HepG2 (cell line): ENCODE measurements around the gene RIOK2. TPM values are rescaled to one million over a fixed set of nuclear protein-coding genes. Genes with fewer than 3 reads are reported as not detected.

Source experiments
- AKAP8 ChIP-seq: sonication (generic); formaldehyde crosslinking; IDR thresholded peaks from 2 replicates; pipeline ENCODE4 v1.5.1; 2020; ENCODE audit warnings: mild to moderate bottlenecking, missing genetic modification reagents
- ARHGAP35 ChIP-seq: sonication (generic); formaldehyde crosslinking; IDR thresholded peaks from 2 replicates; pipeline ENCODE4 v1.9.0; 2022; ENCODE audit warnings: mild to moderate bottlenecking, inconsistent platforms, moderate library complexity, missing genetic modification reagents, borderline replicate concordance
- ARNT ChIP-seq: fragments of 450-650 bp; IDR thresholded peaks from 2 replicates; pipeline ENCODE4 v1.6.1; 2017
- DPF2 ChIP-seq: sonication (generic); formaldehyde crosslinking; IDR thresholded peaks from 2 replicates; pipeline ENCODE4 v1.4.0; 2020; ENCODE audit warnings: mild to moderate bottlenecking, low read depth, missing genetic modification reagents, borderline replicate concordance
- DR1 ChIP-seq: sonication (generic); formaldehyde crosslinking; IDR thresholded peaks from 2 replicates; pipeline ENCODE4 v1.8.0; 2021; ENCODE audit warnings: mild to moderate bottlenecking, missing genetic modification reagents, inconsistent platforms
- FOXO1 ChIP-seq: sonication (generic); formaldehyde crosslinking; IDR thresholded peaks from 2 replicates; pipeline ENCODE4 v1.4.0; 2020; ENCODE audit warnings: missing genetic modification reagents
- GZF1 ChIP-seq: sonication (generic); formaldehyde crosslinking; IDR thresholded peaks from 2 replicates; pipeline ENCODE4 v1.5.1; 2020; ENCODE audit warnings: mild to moderate bottlenecking, missing genetic modification reagents
- MBD4 ChIP-seq: IDR thresholded peaks from 2 replicates; pipeline ENCODE4 v1.6.1; 2012; ENCODE audit warnings: low read length, inconsistent platforms, borderline replicate concordance
- RBM39 ChIP-seq: fragments of 200-400 bp; formaldehyde crosslinking; IDR thresholded peaks from one replicate; pipeline ENCODE4 v1.6.1; 2018; ENCODE audit warnings: antibody characterized with exemption, mild to moderate bottlenecking, low read depth, low read length; ENCODE audit not compliant: poor library complexity, severe bottlenecking
- RELA ChIP-seq: sonication (generic); formaldehyde crosslinking; IDR thresholded peaks from 2 replicates; pipeline ENCODE4 v1.4.0; 2020; ENCODE audit warnings: missing genetic modification reagents
- RNF2 ChIP-seq: fragments of 450-650 bp; conservative IDR thresholded peaks from 2 replicates; pipeline ENCODE4 v1.6.1; 2016; ENCODE audit warnings: low read depth
- SRSF1 ChIP-seq: fragments of 200-400 bp; formaldehyde crosslinking; optimal IDR thresholded peaks from 2 replicates; pipeline ENCODE3; 2017; ENCODE audit warnings: mild to moderate bottlenecking, low read depth, low read length, moderate library complexity
- TBL1XR1 ChIP-seq: fragments of 150-350 bp; IDR thresholded peaks from 2 replicates; pipeline ENCODE4 v1.6.1; 2014; ENCODE audit warnings: borderline replicate concordance, low read length; ENCODE audit not compliant: partially characterized antibody
- TBX3 ChIP-seq: fragments of 450-650 bp; IDR thresholded peaks from 2 replicates; pipeline ENCODE4 v1.6.1; 2017; ENCODE audit warnings: antibody characterized with exemption, mild to moderate bottlenecking, inconsistent platforms, borderline replicate concordance
- ZNF329 ChIP-seq: sonication (generic); formaldehyde crosslinking; IDR thresholded peaks from 2 replicates; pipeline ENCODE4 v1.9.0; 2021; ENCODE audit warnings: low read depth, mild to moderate bottlenecking, missing genetic modification reagents
- ZNF34 ChIP-seq: sonication (generic); formaldehyde crosslinking; IDR thresholded peaks from 2 replicates; pipeline ENCODE4 v1.4.0; 2020; ENCODE audit warnings: mild to moderate bottlenecking, missing genetic modification reagents, borderline replicate concordance
- ZNF589 ChIP-seq: sonication (generic); formaldehyde crosslinking; conservative IDR thresholded peaks from 2 replicates; pipeline ENCODE4 v1.8.0; 2022; ENCODE audit warnings: mild to moderate bottlenecking, moderate library complexity, missing genetic modification reagents
- ZNF7 ChIP-seq: IDR thresholded peaks from 2 replicates; pipeline ENCODE4 v1.6.1; 2016; ENCODE audit warnings: missing biosample characterization, missing genetic modification reagents
- ZNF713 ChIP-seq: sonication (generic); formaldehyde crosslinking; IDR thresholded peaks from 2 replicates; pipeline ENCODE4 v1.4.0; 2020; ENCODE audit warnings: mild to moderate bottlenecking, missing genetic modification reagents
- ZNF768 ChIP-seq: sonication (generic); formaldehyde crosslinking; IDR thresholded peaks from 2 replicates; pipeline ENCODE4 v1.4.0; 2020; ENCODE audit warnings: missing genetic modification reagents
- ZNF788 ChIP-seq: sonication (generic); formaldehyde crosslinking; IDR thresholded peaks from 2 replicates; pipeline ENCODE4 v1.5.0; 2020; ENCODE audit warnings: mild to moderate bottlenecking, missing genetic modification reagents, borderline replicate concordance
- polyA plus RNA-seq, 8 experiments: library from polyadenylated mRNA; depleted of rRNA in 3 of 8; stranded (reverse) in 7 of 8; unstranded in 1 of 8; fragments of >200 nt; fragmentation: Illumina TruSeq in 4 of 8; extraction: Trizol in 4 of 8; gene quantifications; 2 replicates each; pipeline versions ENCODE4 v1.2.1 to v1.2.3, GENCODE V29; 2011 to 2016; ENCODE audit warnings: low read depth in 4 of 8, missing spikeins in 1 of 8, mixed read lengths in 1 of 8; ENCODE audit not compliant: insufficient read depth in 1 of 8
- total RNA-seq, 5 experiments: library from RNA; depleted of rRNA; stranded (reverse); fragments of >200 nt; fragmentation: Illumina TruSeq; extraction: Trizol; gene quantifications; 2 replicates each; pipeline ENCODE4 v1.2.3, GENCODE V29; 2016; ENCODE audit warnings: low read depth in 1 of 5
- TF ChIP-seq, protein P1 (sequence below): sonication (generic); formaldehyde crosslinking; IDR thresholded peaks from 2 replicates; pipeline ENCODE4 v1.5.1; 2020; ENCODE audit warnings: missing genetic modification reagents, mild to moderate bottlenecking, borderline replicate concordance
- TF ChIP-seq, protein P2 (sequence below): sonication (generic); formaldehyde crosslinking; IDR thresholded peaks from 2 replicates; pipeline ENCODE4 v1.5.0; 2020; ENCODE audit warnings: mild to moderate bottlenecking, missing genetic modification reagents, borderline replicate concordance
- TF ChIP-seq, protein P3 (sequence below): sonication (generic); formaldehyde crosslinking; conservative IDR thresholded peaks from 2 replicates; pipeline ENCODE4 v1.5.0; 2020; ENCODE audit warnings: missing genetic modification reagents

The RIOK2 gene
- total and polyA plus RNA-seq, 2 of the 13 experiments (the other 11 are each of a cell fraction or from before 2014, with no cell fraction given), result 8.1 to 46.6 TPM

DNA sequence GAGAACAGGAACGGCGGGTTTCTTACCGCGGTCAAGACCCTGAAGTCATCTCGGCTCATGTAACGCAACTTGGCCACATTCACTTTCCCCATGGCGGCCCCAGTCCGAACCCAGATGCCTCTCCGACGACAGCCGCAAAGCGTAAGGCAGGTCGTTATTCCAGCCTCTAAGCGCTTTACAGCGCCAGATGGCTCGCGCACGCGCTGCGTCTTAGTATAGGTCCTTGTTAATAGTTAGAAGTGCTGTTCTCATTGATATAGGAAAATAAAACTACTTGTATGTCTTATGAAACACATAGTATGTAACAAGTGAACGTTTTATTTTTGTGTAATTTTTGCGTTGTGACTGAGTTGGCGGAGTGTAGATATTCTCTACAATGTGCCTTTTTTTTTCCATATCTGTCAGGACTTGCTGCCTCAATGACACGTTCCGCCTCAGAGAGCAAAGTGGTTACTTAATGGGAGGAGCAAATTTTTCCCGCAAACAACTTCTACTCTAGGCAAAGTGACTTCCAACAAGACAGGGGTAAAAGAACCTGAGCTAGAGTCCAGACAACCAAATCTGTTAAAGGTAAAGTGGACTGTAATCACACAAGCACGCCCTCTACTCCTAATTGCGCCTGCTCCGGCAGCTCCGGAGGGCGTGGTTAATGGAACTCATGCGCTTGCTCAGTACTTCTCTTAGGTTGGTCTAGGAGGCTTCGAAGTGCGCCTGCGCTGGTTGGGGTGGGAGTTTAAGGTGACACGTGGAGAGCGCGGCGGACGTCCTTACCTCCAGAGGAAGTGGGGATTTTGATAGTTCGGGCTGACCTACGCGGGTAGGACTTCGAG is at the start of gene RIOK2 (continued):
- TF ChIP-seq, protein P1, sequence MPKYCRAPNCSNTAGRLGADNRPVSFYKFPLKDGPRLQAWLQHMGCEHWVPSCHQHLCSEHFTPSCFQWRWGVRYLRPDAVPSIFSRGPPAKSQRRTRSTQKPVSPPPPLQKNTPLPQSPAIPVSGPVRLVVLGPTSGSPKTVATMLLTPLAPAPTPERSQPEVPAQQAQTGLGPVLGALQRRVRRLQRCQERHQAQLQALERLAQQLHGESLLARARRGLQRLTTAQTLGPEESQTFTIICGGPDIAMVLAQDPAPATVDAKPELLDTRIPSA (CRISPR knock-in tag), result no peak
- TF ChIP-seq RNF2 (peak; percentile 94), ZNF7 (CRISPR knock-in tag) (no peak), GZF1 (CRISPR knock-in tag) (0 out of 2 replicates have a peak, but pooled peaks have one; percentile 47), SRSF1 (no peak), ZNF713 (CRISPR knock-in tag) (no peak), MBD4 (no peak), RBM39 (no peak), TBX3 (no peak), ZNF788 (CRISPR knock-in tag) (peak; percentile 74; the same call in 1 of the 2 replicates), ZNF34 (no peak), DPF2 (CRISPR knock-in tag) (no peak; the same call in 1 of the 2 replicates), RELA (CRISPR knock-in tag) (no peak), AKAP8 (no peak), DR1 (CRISPR knock-in tag) (peak; percentile 57; the same call in 1 of the 2 replicates), ARHGAP35 (CRISPR knock-in tag) (peak; percentile 37; the same call in 1 of the 2 replicates), ZNF589 (CRISPR knock-in tag) (no peak), ZNF329 (CRISPR knock-in tag) (peak; percentile 85), TBL1XR1 (no peak), ZNF768 (CRISPR knock-in tag) (peak; percentile 14; the same call in 1 of the 2 replicates), FOXO1 (no peak), ARNT (no peak)
- TF ChIP-seq, protein P2, sequence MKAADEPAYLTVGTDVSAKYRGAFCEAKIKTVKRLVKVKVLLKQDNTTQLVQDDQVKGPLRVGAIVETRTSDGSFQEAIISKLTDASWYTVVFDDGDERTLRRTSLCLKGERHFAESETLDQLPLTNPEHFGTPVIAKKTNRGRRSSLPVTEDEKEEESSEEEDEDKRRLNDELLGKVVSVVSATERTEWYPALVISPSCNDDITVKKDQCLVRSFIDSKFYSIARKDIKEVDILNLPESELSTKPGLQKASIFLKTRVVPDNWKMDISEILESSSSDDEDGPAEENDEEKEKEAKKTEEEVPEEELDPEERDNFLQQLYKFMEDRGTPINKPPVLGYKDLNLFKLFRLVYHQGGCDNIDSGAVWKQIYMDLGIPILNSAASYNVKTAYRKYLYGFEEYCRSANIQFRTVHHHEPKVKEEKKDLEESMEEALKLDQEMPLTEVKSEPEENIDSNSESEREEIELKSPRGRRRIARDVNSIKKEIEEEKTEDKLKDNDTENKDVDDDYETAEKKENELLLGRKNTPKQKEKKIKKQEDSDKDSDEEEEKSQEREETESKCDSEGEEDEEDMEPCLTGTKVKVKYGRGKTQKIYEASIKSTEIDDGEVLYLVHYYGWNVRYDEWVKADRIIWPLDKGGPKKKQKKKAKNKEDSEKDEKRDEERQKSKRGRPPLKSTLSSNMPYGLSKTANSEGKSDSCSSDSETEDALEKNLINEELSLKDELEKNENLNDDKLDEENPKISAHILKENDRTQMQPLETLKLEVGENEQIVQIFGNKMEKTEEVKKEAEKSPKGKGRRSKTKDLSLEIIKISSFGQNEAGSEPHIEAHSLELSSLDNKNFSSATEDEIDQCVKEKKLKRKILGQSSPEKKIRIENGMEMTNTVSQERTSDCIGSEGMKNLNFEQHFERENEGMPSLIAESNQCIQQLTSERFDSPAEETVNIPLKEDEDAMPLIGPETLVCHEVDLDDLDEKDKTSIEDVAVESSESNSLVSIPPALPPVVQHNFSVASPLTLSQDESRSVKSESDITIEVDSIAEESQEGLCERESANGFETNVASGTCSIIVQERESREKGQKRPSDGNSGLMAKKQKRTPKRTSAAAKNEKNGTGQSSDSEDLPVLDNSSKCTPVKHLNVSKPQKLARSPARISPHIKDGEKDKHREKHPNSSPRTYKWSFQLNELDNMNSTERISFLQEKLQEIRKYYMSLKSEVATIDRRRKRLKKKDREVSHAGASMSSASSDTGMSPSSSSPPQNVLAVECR (CRISPR knock-in tag), result peak; percentile 75
- TF ChIP-seq, protein P3, sequence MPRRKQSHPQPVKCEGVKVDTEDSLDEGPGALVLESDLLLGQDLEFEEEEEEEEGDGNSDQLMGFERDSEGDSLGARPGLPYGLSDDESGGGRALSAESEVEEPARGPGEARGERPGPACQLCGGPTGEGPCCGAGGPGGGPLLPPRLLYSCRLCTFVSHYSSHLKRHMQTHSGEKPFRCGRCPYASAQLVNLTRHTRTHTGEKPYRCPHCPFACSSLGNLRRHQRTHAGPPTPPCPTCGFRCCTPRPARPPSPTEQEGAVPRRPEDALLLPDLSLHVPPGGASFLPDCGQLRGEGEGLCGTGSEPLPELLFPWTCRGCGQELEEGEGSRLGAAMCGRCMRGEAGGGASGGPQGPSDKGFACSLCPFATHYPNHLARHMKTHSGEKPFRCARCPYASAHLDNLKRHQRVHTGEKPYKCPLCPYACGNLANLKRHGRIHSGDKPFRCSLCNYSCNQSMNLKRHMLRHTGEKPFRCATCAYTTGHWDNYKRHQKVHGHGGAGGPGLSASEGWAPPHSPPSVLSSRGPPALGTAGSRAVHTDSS (CRISPR knock-in tag), result no peak
